HepG2 (cell line): Measurements from ENCODE around the gene NRBP1. TPM values are rescaled to one million over a fixed set of nuclear protein-coding genes. Genes with fewer than 3 reads are reported as not detected.

Experiments
- ASH2L ChIP-seq: fragments of 300-600, 200-600 bp; sonication (generic); IDR thresholded peaks from 2 replicates; pipeline ENCODE4 v1.7.0; 2017; ENCODE audit warnings: low read depth, mild to moderate bottlenecking, moderate library complexity, mixed read lengths, low read length; ENCODE audit not compliant: insufficient read length
- ATF5 ChIP-seq: sonication (generic); formaldehyde crosslinking; IDR thresholded peaks from 2 replicates; pipeline ENCODE4 v1.4.0; 2020; ENCODE audit warnings: mild to moderate bottlenecking, low read depth, missing genetic modification reagents
- HMG20A ChIP-seq: IDR thresholded peaks from 2 replicates; pipeline ENCODE4 v1.6.1; 2016; ENCODE audit warnings: borderline replicate concordance
- HMGXB4 ChIP-seq, 2 experiments: sonication (generic) in 1 of 2; formaldehyde crosslinking in 1 of 2; IDR thresholded peaks; 2 replicates each; pipeline versions ENCODE4 v1.4.0 to v1.6.1; 2018 to 2020; ENCODE audit warnings: missing genetic modification reagents in 2 of 2, borderline replicate concordance in 1 of 2, low read depth in 1 of 2, mild to moderate bottlenecking in 1 of 2, missing biosample characterization in 1 of 2
- KLF16 ChIP-seq, 2 experiments: sonication (generic) in 1 of 2; formaldehyde crosslinking in 1 of 2; IDR thresholded peaks; 2 replicates each; pipeline versions ENCODE4 v1.6.1 to v1.8.0; 2016 to 2023; ENCODE audit warnings: missing genetic modification reagents in 2 of 2, missing compliant biosample characterization in 1 of 2
- LCORL ChIP-seq, 2 experiments: fragments of 450-650 bp in 1 of 2; sonication (generic) in 1 of 2; formaldehyde crosslinking in 1 of 2; IDR thresholded peaks; 2 replicates each; pipeline versions ENCODE4 v1.5.0 to v1.6.1; 2017 to 2020; ENCODE audit warnings: antibody characterized with exemption in 1 of 2, missing genetic modification reagents in 1 of 2
- NBN ChIP-seq: fragments of 450-650 bp; conservative IDR thresholded peaks from 2 replicates; pipeline ENCODE4 v1.6.1; 2017
- PPARG ChIP-seq: conservative IDR thresholded peaks from 2 replicates; pipeline ENCODE4 v1.6.1; 2016; ENCODE audit warnings: missing biosample characterization, missing genetic modification reagents
- SMC3 ChIP-seq: IDR thresholded peaks from 2 replicates; pipeline ENCODE4 v1.6.1; 2011; ENCODE audit warnings: low read length, improper control_type of control experiment
- STAG1 ChIP-seq: sonication (generic); formaldehyde crosslinking; IDR thresholded peaks from 2 replicates; pipeline ENCODE4 v1.4.0; 2020; ENCODE audit warnings: missing genetic modification reagents
- TBX2 ChIP-seq: sonication (generic); formaldehyde crosslinking; IDR thresholded peaks from 2 replicates; pipeline ENCODE4 v1.5.0; 2020; ENCODE audit warnings: missing genetic modification reagents, mild to moderate bottlenecking, borderline replicate concordance
- TEAD3 ChIP-seq: optimal IDR thresholded peaks from 2 replicates; pipeline ENCODE3; 2016; ENCODE audit warnings: borderline replicate concordance
- THRA ChIP-seq: sonication (generic); formaldehyde crosslinking; IDR thresholded peaks from 2 replicates; pipeline ENCODE4 v1.4.0; 2020; ENCODE audit warnings: missing genetic modification reagents, borderline replicate concordance
- YEATS4 ChIP-seq: sonication (generic); formaldehyde crosslinking; IDR thresholded peaks from 2 replicates; pipeline ENCODE4 v1.4.0; 2020; ENCODE audit warnings: missing genetic modification reagents, borderline replicate concordance
- ZBED4 ChIP-seq: sonication (generic); formaldehyde crosslinking; IDR thresholded peaks from 2 replicates; pipeline ENCODE4 v1.4.0; 2020; ENCODE audit warnings: missing genetic modification reagents, borderline replicate concordance
- ZBTB7A ChIP-seq: sonication (generic); formaldehyde crosslinking; IDR thresholded peaks from 2 replicates; pipeline ENCODE4 v1.8.0; 2022; ENCODE audit warnings: mild to moderate bottlenecking, missing genetic modification reagents
- ZBTB7B ChIP-seq: sonication (generic); formaldehyde crosslinking; IDR thresholded peaks from 2 replicates; pipeline ENCODE4 v1.4.0; 2020; ENCODE audit warnings: missing genetic modification reagents
- ZC3H13 ChIP-seq: sonication (generic); formaldehyde crosslinking; IDR thresholded peaks from 2 replicates; pipeline ENCODE4 v1.8.1; 2023; ENCODE audit warnings: mild to moderate bottlenecking, missing genetic modification reagents, moderate library complexity
- ZFP36L1 ChIP-seq: sonication (generic); formaldehyde crosslinking; IDR thresholded peaks from 2 replicates; pipeline ENCODE4 v1.8.0; 2022; ENCODE audit warnings: mild to moderate bottlenecking, missing genetic modification reagents, moderate library complexity
- ZNF138 ChIP-seq: sonication (generic); formaldehyde crosslinking; IDR thresholded peaks from 2 replicates; pipeline ENCODE4 v1.5.0; 2020; ENCODE audit warnings: mild to moderate bottlenecking, low read depth, missing genetic modification reagents
- ZNF441 ChIP-seq: sonication (generic); formaldehyde crosslinking; IDR thresholded peaks from 2 replicates; pipeline ENCODE4 v1.7.0; 2021; ENCODE audit warnings: missing genetic modification reagents, borderline replicate concordance
- ZNF879 ChIP-seq: sonication (generic); formaldehyde crosslinking; IDR thresholded peaks from 2 replicates; pipeline ENCODE4 v1.8.1; 2023; ENCODE audit warnings: missing genetic modification reagents
- polyA plus RNA-seq, 8 experiments: library from polyadenylated mRNA; depleted of rRNA in 3 of 8; stranded (reverse) in 7 of 8; unstranded in 1 of 8; fragments of >200 nt; fragmentation: Illumina TruSeq in 4 of 8; extraction: Trizol in 4 of 8; gene quantifications; 2 replicates each; pipeline versions ENCODE4 v1.2.1 to v1.2.3, GENCODE V29; 2011 to 2016; ENCODE audit warnings: low read depth in 4 of 8, missing spikeins in 1 of 8, mixed read lengths in 1 of 8; ENCODE audit not compliant: insufficient read depth in 1 of 8
- total RNA-seq, 5 experiments: library from RNA; depleted of rRNA; stranded (reverse); fragments of >200 nt; fragmentation: Illumina TruSeq; extraction: Trizol; gene quantifications; 2 replicates each; pipeline ENCODE4 v1.2.3, GENCODE V29; 2016; ENCODE audit warnings: low read depth in 1 of 5

The NRBP1 gene
- total and polyA plus RNA-seq, 2 of the 13 experiments (the other 11 are each of a cell fraction or from before 2014, with no cell fraction given), result 165 to 240 TPM

DNA sequence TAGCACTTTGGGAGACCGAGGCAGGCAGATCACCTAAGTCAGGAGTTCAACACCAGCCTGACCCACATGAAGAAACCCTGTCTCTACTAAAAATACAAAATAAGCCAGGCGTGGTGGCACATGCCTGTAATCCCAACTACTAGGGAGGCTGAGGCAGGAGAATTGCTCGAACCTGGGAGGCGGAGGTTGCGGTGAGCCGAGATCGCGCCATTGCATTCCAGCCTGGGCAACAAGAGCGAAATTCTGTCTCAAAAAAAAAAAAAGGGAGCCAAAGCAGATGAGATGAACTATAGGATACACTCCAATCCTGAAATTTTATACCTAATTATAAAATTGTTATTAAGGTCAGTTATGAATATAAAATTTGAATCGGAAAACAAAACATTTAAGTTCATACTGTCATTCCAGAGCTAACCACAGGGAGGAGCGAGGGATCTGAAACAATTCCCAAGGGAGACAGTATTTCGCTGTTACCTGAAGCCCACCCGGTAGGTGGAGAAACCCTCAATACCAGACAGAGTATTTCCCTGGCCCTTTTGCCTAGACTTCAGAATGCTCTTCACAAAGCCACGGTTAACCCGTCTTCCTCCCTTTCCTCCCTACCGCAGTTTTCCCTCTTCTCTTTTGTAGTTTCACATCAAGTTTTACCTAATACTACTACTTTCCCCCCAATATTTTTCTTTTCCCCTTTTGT is 20.5 kb upstream of the NRBP1 start (continued):
- TF ChIP-seq ZBED4 (CRISPR knock-in tag), result no peak
- peak; percentile 66; the same call in 1 of the 2 replicates for TF ChIP-seq PPARG
- no peak for TF ChIP-seq ZC3H13 (CRISPR knock-in tag)
- TF ChIP-seq ZNF879 (CRISPR knock-in tag), result no peak
- 0 out of 2 replicates have a peak, but pooled peaks have one; percentile 31 for TF ChIP-seq ZNF441
- TF ChIP-seq ZNF138 (CRISPR knock-in tag), result no peak
- no peak for TF ChIP-seq ZFP36L1 (CRISPR knock-in tag)
- peak; percentile 75 for TF ChIP-seq TEAD3
- no peak for TF ChIP-seq LCORL (IDR thresholded peaks at IDR 0.05)
- TF ChIP-seq LCORL (CRISPR knock-in tag; IDR thresholded peaks at IDR 0.05), result peak; percentile 39; the same call in 1 of the 2 replicates
- TF ChIP-seq NBN, result no peak
- TF ChIP-seq ASH2L, result no peak
- peak in 1 of 2 experiments; percentile 69; a peak in 2 of 4 replicates for TF ChIP-seq HMGXB4 (CRISPR knock-in tag; IDR thresholded peaks at IDR 0.05; ENCODE audit: borderline replicate concordance in 1 of 2, low read depth in 1 of 2)
- TF ChIP-seq ZBTB7A (CRISPR knock-in tag), result no peak
- TF ChIP-seq SMC3, result peak; percentile 96
- TF ChIP-seq TBX2, result no peak; the same call in 1 of the 2 replicates
- 0 out of 2 replicates have a peak, but pooled peaks have one; percentile 48 for TF ChIP-seq THRA (CRISPR knock-in tag)
- TF ChIP-seq YEATS4 (CRISPR knock-in tag), result no peak
- TF ChIP-seq ATF5 (CRISPR knock-in tag), result no peak
- peak in 1 of 2 experiments; percentile 50; a peak in 1 of 4 replicates for TF ChIP-seq KLF16 (CRISPR knock-in tag; IDR thresholded peaks at IDR 0.05)
- TF ChIP-seq ZBTB7B (CRISPR knock-in tag), result peak; percentile 78
- TF ChIP-seq STAG1 (CRISPR knock-in tag), result peak; percentile 87
- TF ChIP-seq HMG20A (CRISPR knock-in tag), result no peak
